WTC11 (cell line): Measurements from ENCODE around the gene OTC. TPM values are rescaled to one million over a fixed set of nuclear protein-coding genes. Genes with fewer than 3 reads are reported as not detected.

Source experiments
- GTF2I ChIP-seq: fragments of 250-450 bp; sonication (Bioruptor Pico); conservative IDR thresholded peaks from 2 replicates; pipeline ENCODE4 v1.4.0; 2021; ENCODE audit warnings: mild to moderate bottlenecking
- IRF2 ChIP-seq: sonication (generic); formaldehyde crosslinking; IDR thresholded peaks from 2 replicates; pipeline ENCODE4 v1.8.0; 2022; ENCODE audit warnings: low read depth, missing genetic modification reagents, borderline replicate concordance
- OVOL2 ChIP-seq: fragments of 250-450 bp; sonication (Bioruptor Pico); IDR thresholded peaks from 2 replicates; pipeline ENCODE4 v1.9.0; 2021; ENCODE audit warnings: mild to moderate bottlenecking, borderline replicate concordance
- RORB ChIP-seq: fragments of 250-450 bp; sonication (Bioruptor Pico); IDR thresholded peaks from 2 replicates; pipeline ENCODE4 v1.9.0; 2021; ENCODE audit warnings: mild to moderate bottlenecking
- SMAD3 ChIP-seq: sonication (generic); formaldehyde crosslinking; IDR thresholded peaks from 2 replicates; pipeline ENCODE4 v1.8.0; 2022; ENCODE audit warnings: missing genetic modification reagents, mild to moderate bottlenecking, borderline replicate concordance
- SOX15 ChIP-seq: fragments of 250-450 bp; sonication (Bioruptor Pico); IDR thresholded peaks from 2 replicates; pipeline ENCODE4 v1.9.0; 2021; ENCODE audit warnings: mild to moderate bottlenecking
- TEAD1 ChIP-seq: sonication (generic); formaldehyde crosslinking; IDR thresholded peaks from 2 replicates; pipeline ENCODE4 v1.8.0; 2022; ENCODE audit warnings: mild to moderate bottlenecking, missing genetic modification reagents
- ZNF263 ChIP-seq: sonication (generic); formaldehyde crosslinking; IDR thresholded peaks from 2 replicates; pipeline ENCODE4 v1.8.1; 2022; ENCODE audit warnings: low read depth, mild to moderate bottlenecking, moderate library complexity, missing genetic modification reagents
- ZNF317 ChIP-seq: sonication (generic); formaldehyde crosslinking; IDR thresholded peaks from 2 replicates; pipeline ENCODE4 v1.8.1; 2023; ENCODE audit warnings: low read depth, mild to moderate bottlenecking, moderate library complexity, missing genetic modification reagents, borderline replicate concordance
- ZNF671 ChIP-seq: fragments of 250-450 bp; sonication (Bioruptor Pico); IDR thresholded peaks from 2 replicates; pipeline ENCODE4 v1.8.0; 2021; ENCODE audit warnings: mild to moderate bottlenecking
- total RNA-seq: library from RNA; stranded (reverse); gene quantifications from 3 replicates; pipeline ENCODE4 v1.2.3, GENCODE V29; 2021

The OTC gene
- total RNA-seq, 1 experiment from 2014 or later = not detected

DNA sequence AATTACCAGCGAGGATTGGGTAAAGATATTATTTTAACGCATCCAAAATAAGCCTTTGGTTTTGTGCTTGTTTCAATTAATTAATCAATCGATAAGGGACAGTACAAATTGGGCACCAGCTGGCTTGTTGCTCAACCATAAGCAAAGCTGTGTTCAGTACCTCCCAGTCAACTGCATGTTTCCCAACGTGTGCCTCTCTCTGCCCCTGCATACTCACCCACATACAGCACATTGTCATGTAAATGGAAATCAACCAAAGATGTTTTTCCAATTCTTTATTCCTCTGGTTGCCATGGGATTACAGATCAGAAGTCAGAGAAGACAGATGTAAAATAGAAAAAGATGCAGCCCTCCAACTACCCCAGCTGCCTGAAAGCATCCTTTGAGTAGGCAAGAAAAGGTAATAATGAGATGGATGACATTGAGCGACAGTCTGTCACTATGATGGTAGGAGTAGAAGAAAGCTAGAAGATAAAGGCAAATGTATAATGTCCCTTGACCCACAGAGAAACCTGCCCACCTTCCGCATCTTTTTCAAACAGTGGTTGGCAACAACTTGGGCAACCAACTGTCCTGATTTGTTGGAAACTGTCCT is 116.3 kb downstream of the OTC start (continued):
- TF ChIP-seq GTF2I (CRISPR knock-in tag) (no peak), SOX15 (CRISPR knock-in tag) (no peak), ZNF671 (CRISPR knock-in tag) (no peak), OVOL2 (CRISPR knock-in tag) (no peak), RORB (CRISPR knock-in tag) (no peak), ZNF263 (CRISPR knock-in tag) (no peak), SMAD3 (CRISPR knock-in tag) (no peak), ZNF317 (no peak), IRF2 (no peak), TEAD1 (no peak)

Other genes starting within 250 kb of the OTC start
- gene SRPX, start 131.7 kb upstream of the OTC start, total RNA-seq = 7.7 to 8.0 TPM (median 7.7 TPM) in 3 replicates
- 8.5 to 11.1 TPM (median 10.7 TPM) in 3 replicates for gene RPGR, start 25.1 kb upstream of the OTC start, total RNA-seq
- 10.8 to 15.7 TPM (median 14.9 TPM) in 3 replicates for gene TSPAN7, start 208.9 kb downstream of the OTC start, total RNA-seq